Measurements from ENCODE around the gene CDC25B.

DNA sequence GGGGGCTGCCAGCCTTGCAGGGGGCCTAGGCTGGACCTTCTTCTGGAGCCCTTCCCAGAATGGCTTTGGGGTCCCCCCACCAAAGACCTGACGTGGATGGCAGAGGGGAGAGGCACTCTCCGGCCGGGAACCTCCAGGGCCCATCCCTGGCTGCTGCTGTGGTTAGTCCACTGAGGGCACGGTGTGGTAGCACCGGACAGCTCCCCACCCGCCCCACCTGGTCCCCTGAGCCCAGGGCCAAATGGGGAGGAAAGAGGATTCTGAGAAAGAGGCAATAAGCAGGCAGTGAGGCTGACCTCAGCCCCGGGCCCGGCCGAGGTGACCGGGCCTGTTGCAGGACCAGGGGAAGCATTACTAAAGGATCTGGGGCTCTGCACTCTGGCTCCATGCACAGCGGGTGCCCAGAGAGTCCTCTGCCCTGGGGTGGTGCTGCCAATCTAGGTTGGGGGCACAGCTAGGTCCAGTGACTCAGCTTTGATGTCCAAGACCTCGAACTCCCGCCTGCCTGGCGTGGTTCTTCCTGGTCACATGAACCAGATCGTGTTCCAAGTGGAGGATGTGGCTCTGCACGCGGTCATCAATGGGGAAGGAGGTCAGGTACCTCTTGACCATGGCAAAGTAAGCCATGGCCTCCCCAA lies 11.8 kb upstream of the CDC25B start:
- TF ChIP-seq, protein P1, sequence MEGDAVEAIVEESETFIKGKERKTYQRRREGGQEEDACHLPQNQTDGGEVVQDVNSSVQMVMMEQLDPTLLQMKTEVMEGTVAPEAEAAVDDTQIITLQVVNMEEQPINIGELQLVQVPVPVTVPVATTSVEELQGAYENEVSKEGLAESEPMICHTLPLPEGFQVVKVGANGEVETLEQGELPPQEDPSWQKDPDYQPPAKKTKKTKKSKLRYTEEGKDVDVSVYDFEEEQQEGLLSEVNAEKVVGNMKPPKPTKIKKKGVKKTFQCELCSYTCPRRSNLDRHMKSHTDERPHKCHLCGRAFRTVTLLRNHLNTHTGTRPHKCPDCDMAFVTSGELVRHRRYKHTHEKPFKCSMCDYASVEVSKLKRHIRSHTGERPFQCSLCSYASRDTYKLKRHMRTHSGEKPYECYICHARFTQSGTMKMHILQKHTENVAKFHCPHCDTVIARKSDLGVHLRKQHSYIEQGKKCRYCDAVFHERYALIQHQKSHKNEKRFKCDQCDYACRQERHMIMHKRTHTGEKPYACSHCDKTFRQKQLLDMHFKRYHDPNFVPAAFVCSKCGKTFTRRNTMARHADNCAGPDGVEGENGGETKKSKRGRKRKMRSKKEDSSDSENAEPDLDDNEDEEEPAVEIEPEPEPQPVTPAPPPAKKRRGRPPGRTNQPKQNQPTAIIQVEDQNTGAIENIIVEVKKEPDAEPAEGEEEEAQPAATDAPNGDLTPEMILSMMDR (IDR thresholded peaks at IDR 0.05; ENCODE audit: extremely low read depth in 1 of 2, insufficient read depth in 1 of 2, low read depth in 1 of 2, low read length in 2 of 2) = no peak
- TF ChIP-seq POLR2A (IDR thresholded peaks at IDR 0.05; ENCODE audit: low read depth, low read length) (peak; percentile 13), POLR2AphosphoS5 (IDR thresholded peaks at IDR 0.05; ENCODE audit: insufficient read depth, low read depth, low read length) (no peak), EZH2 (IDR thresholded peaks at IDR 0.05; ENCODE audit: borderline replicate concordance, low read depth, low read length, severe bottlenecking) (no peak), FOS (IDR thresholded peaks at IDR 0.05; ENCODE audit: borderline replicate concordance, insufficient read depth, low read length) (no peak), MYC (IDR thresholded peaks at IDR 0.05; ENCODE audit: low read depth, low read length) (no peak)
- TF ChIP-seq, protein P2, sequence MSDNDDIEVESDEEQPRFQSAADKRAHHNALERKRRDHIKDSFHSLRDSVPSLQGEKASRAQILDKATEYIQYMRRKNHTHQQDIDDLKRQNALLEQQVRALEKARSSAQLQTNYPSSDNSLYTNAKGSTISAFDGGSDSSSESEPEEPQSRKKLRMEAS (IDR thresholded peaks at IDR 0.05; ENCODE audit: insufficient read depth, insufficient read length) = no peak
